Peyer's patch (tissue), 4 donors: Measurements from ENCODE around the gene SLC26A2.

Source experiments
- CTCF ChIP-seq, 6 experiments: fragments of 450-650 bp in 4 of 6; fragments of 200-600 bp in 2 of 6; sonication (generic) in 1 of 6; IDR thresholded peaks; one replicate each; pipeline ENCODE4 v1.5.1; 2017 to 2019; ENCODE audit warnings: antibody characterized with exemption in 6 of 6, mild to moderate bottlenecking in 3 of 6, moderate library complexity in 1 of 6
- POLR2A ChIP-seq, 2 donors: fragments of 450-650 bp; IDR thresholded peaks; one replicate each; pipeline ENCODE4 v1.5.1; 2017; ENCODE audit warnings: antibody characterized with exemption in 2 of 2, mild to moderate bottlenecking in 2 of 2, moderate library complexity in 2 of 2

- no peak for TF ChIP-seq POLR2A (IDR thresholded peaks at IDR 0.05)
- TF ChIP-seq CTCF (IDR thresholded peaks at IDR 0.05): no peak
Observed at GRCh38 chr5:149916334-149917072, 44.1 kb upstream of the SLC26A2 start.
